HepG2 (cell line): ENCODE data around the gene PPBP. TPM values are rescaled to one million over a fixed set of nuclear protein-coding genes. Genes with fewer than 3 reads are reported as not detected.
A peak's percentile ranks its signal among the peaks of the same experiment; 100 is the strongest.

Experiments used
- ATAC-seq: fragments of 200-7000 bp; cut with Tn5 transposase; 3 replicates; pipeline ENCODE4 v1.9.1; 2020; ENCODE audit warnings: mild to moderate bottlenecking, moderate library complexity
- BruUV-seq: library from RNA; stranded (reverse); fragments of 400-500 nt; replicated peaks from 2 replicates; lab custom pipeline; 2021; lab: Mats Ljungman, UMichigan
- CTCF ChIA-PET: fragments of 300-600 bp; formaldehyde crosslinking; extraction: SDS; loops from one replicate; lab custom pipeline; 2021; ENCODE audit warnings: low total read pairs, inconsistent platforms, low intra/inter-chr PET ratio; lab: Yijun Ruan, JAX
- POLR2A ChIA-PET: fragments of 350-600 bp; sonication (Branson Sonifier 250); formaldehyde crosslinking; loops from one replicate; lab custom pipeline; 2020; ENCODE audit warnings: antibody characterized with exemption, inconsistent platforms; lab: Yijun Ruan, JAX
- DNase-seq: peaks from one replicate; pipeline ENCODE4 v3.0.0-alpha.2; 2015; ENCODE audit warnings: low spot score
- FAIRE-seq: peaks from 3 replicates; lab custom pipeline; 2011; peaks lifted over from hg19 to GRCh38; lab: Jason Lieb, UNC
- H2AFZ ChIP-seq: one replicate; pipeline ENCODE4 v1.6.1; 2011; ENCODE audit warnings: low read length, inconsistent platforms
- H3K27ac ChIP-seq: fragments of 300-600 bp; 3 replicates; pipeline ENCODE4 v1.8.0; 2011; ENCODE audit warnings: mixed run types, mild to moderate bottlenecking, mixed read lengths, low read length, inconsistent platforms; ENCODE audit not compliant: insufficient read depth; ENCODE audit errors: extremely low read length
- H3K27me3 ChIP-seq, 2 experiments: fragments of 200-600 bp in 1 of 2; 2 replicates in 1 of 2; 3 replicates in 1 of 2; pipeline versions ENCODE4 v1.6.0 to v1.8.0; 2011; ENCODE audit warnings: low read length in 2 of 2, mild to moderate bottlenecking in 2 of 2, moderate library complexity in 2 of 2, inconsistent platforms in 1 of 2; ENCODE audit not compliant: insufficient read depth in 2 of 2, control insufficient read depth in 1 of 2
- H3K36me3 ChIP-seq, 2 experiments: fragments of 200-600 bp in 1 of 2; replicated peaks in 1 of 2; 2 replicates in 1 of 2; 3 replicates in 1 of 2; pipeline versions ENCODE4 v1.5.1 to v1.8.0; 2011; ENCODE audit warnings: low read length in 2 of 2, inconsistent platforms in 1 of 2; ENCODE audit not compliant: insufficient read depth in 2 of 2, control insufficient read depth in 1 of 2
- H3K4me1 ChIP-seq: 2 replicates; pipeline ENCODE4 v1.5.1; 2012; ENCODE audit warnings: low read length, inconsistent platforms; ENCODE audit not compliant: insufficient read depth
- H3K4me2 ChIP-seq: 2 replicates; pipeline ENCODE4 v1.6.0; 2011; ENCODE audit warnings: low read depth, low read length, inconsistent platforms
- H3K4me3 ChIP-seq, 3 experiments: fragments of 200-600 bp in 1 of 3; sonication (generic), shearing (Covaris generic) in 1 of 3; replicated peaks in 1 of 3; 2 replicates each; pipeline ENCODE4 v1.5.1; 2011 to 2016; ENCODE audit warnings: low read length in 3 of 3, inconsistent platforms in 2 of 3, low read depth in 2 of 3, mild to moderate bottlenecking in 2 of 3, control low read depth in 1 of 3, mixed read lengths in 1 of 3; ENCODE audit not compliant: insufficient read depth in 1 of 3
- H3K79me2 ChIP-seq: one replicate; pipeline ENCODE4 v1.6.1; 2011; ENCODE audit warnings: low read length, inconsistent platforms; ENCODE audit not compliant: insufficient read depth
- H3K9ac ChIP-seq: 2 replicates; pipeline ENCODE4 v1.6.0; 2011; ENCODE audit warnings: mild to moderate bottlenecking, low read depth, low read length, inconsistent platforms; ENCODE audit not compliant: insufficient read depth
- H3K9me3 ChIP-seq: 2 replicates; pipeline ENCODE4 v1.5.1; 2012; ENCODE audit warnings: mild to moderate bottlenecking, low read length
- H4K20me1 ChIP-seq: 2 replicates; pipeline ENCODE4 v1.6.0; 2011; ENCODE audit warnings: inconsistent platforms, mild to moderate bottlenecking, low read length, moderate library complexity; ENCODE audit not compliant: insufficient read depth
- ELK4 ChIP-seq: sonication (generic); formaldehyde crosslinking; IDR thresholded peaks from 2 replicates; pipeline ENCODE4 v1.9.0; 2021; ENCODE audit warnings: missing genetic modification reagents, borderline replicate concordance
- ETV6 ChIP-seq: sonication (generic); formaldehyde crosslinking; conservative IDR thresholded peaks from 2 replicates; pipeline ENCODE4 v1.4.0; 2020; ENCODE audit warnings: missing genetic modification reagents
- FOSL1 ChIP-seq: sonication (generic); formaldehyde crosslinking; IDR thresholded peaks from 2 replicates; pipeline ENCODE4 v1.9.0; 2021; ENCODE audit warnings: missing genetic modification reagents, borderline replicate concordance
- MAF1 ChIP-seq: sonication (generic); formaldehyde crosslinking; IDR thresholded peaks from 2 replicates; pipeline ENCODE4 v1.5.0; 2020; ENCODE audit warnings: missing genetic modification reagents, borderline replicate concordance
- MAFF ChIP-seq: IDR thresholded peaks from 2 replicates; pipeline ENCODE4 v1.6.1; 2011; ENCODE audit warnings: low read depth, low read length, improper control_type of control experiment
- MAFK ChIP-seq, 2 experiments: IDR thresholded peaks in 1 of 2; conservative IDR thresholded peaks in 1 of 2; 2 replicates each; pipeline ENCODE4 v1.6.1; 2011; ENCODE audit warnings: improper control_type of control experiment in 2 of 2, low read length in 2 of 2
- MIER3 ChIP-seq: IDR thresholded peaks from 2 replicates; pipeline ENCODE4 v1.6.1; 2016; ENCODE audit warnings: missing compliant biosample characterization, borderline replicate concordance
- MYC ChIP-seq: sonication (generic); formaldehyde crosslinking; IDR thresholded peaks from 2 replicates; pipeline ENCODE4 v1.9.0; 2021; ENCODE audit warnings: missing genetic modification reagents, borderline replicate concordance
- PAF1 ChIP-seq: IDR thresholded peaks from 2 replicates; pipeline ENCODE4 v1.6.1; 2016; ENCODE audit warnings: missing genetic modification reagents, missing compliant biosample characterization
- YEATS2 ChIP-seq: sonication (generic); formaldehyde crosslinking; IDR thresholded peaks from 2 replicates; pipeline ENCODE4 v1.4.0; 2020; ENCODE audit warnings: missing genetic modification reagents, borderline replicate concordance
- ZZZ3 ChIP-seq: sonication (generic); formaldehyde crosslinking; IDR thresholded peaks from 2 replicates; pipeline ENCODE4 v1.4.0; 2020; ENCODE audit warnings: missing genetic modification reagents, mild to moderate bottlenecking, borderline replicate concordance
- WGBS: methylation state at CpG from one replicate; pipeline ENCODE4 v1.1.6; 2017; ENCODE audit warnings: low lambda C conversion rate; 5-methylcytosine and 5-hydroxymethylcytosine counted together
- in situ Hi-C: cut with HindIII; loops from 2 replicates; pipeline ENCODE4 v1.10.0; 2017; ENCODE audit warnings: low pct_unique_long_range_greater_than_20kb; ENCODE audit not compliant: extremely low pct_ligation_motif_present
- intact Hi-C: fragments of 100-400 bp; cut with micrococcal nuclease; formaldehyde crosslinking; loops from one replicate; pipeline ENCODE4 v1.10.0; 2022; ENCODE audit not compliant: unreplicated experiment
- polyA plus RNA-seq, 8 experiments: library from polyadenylated mRNA; depleted of rRNA in 3 of 8; stranded (reverse) in 7 of 8; unstranded in 1 of 8; fragments of >200 nt; fragmentation: Illumina TruSeq in 4 of 8; extraction: Trizol in 4 of 8; gene quantifications; 2 replicates each; pipeline versions ENCODE4 v1.2.1 to v1.2.3, GENCODE V29; 2011 to 2016; ENCODE audit warnings: low read depth in 4 of 8, missing spikeins in 1 of 8, mixed read lengths in 1 of 8; ENCODE audit not compliant: insufficient read depth in 1 of 8
- total RNA-seq, 5 experiments: library from RNA; depleted of rRNA; stranded (reverse); fragments of >200 nt; fragmentation: Illumina TruSeq; extraction: Trizol; gene quantifications; 2 replicates each; pipeline ENCODE4 v1.2.3, GENCODE V29; 2016; ENCODE audit warnings: low read depth in 1 of 5

Gene PPBP
- total and polyA plus RNA-seq, 2 of the 13 experiments (the other 11 are each of a cell fraction or from before 2014, with no cell fraction given), result not detected

GRCh38 chr4:73970011-73970410 is 18.0 kb downstream of the PPBP start:
- DNase-seq (no peak), ATAC-seq (no peak), FAIRE-seq (no peak)
- Histone ChIP-seq H3K27ac (no peak overlapping the region), H4K20me1 (no peaks in the 10 kb centered on the region), H3K9me3 (no peaks in the 10 kb centered on the region), H3K36me3 (no peaks in the 10 kb centered on the region), H3K4me3 (no peak overlapping the region), H3K27me3 (no peaks in the 10 kb centered on the region), H3K79me2 (no peaks in the 10 kb centered on the region), H3K9ac (no peak overlapping the region), H2AFZ (no peak overlapping the region), H3K4me2 (no peak overlapping the region), H3K4me1 (no peaks in the 10 kb centered on the region)
- ChIA-PET POLR2A (no interaction called here), CTCF (no interaction called here)
- TF ChIP-seq MAFF (peak; percentile 41; the same call in 1 of the 2 replicates), ELK4 (no peak), ETV6 (CRISPR knock-in tag) (no peak), MYC (CRISPR knock-in tag) (no peak), MAF1 (no peak), YEATS2 (CRISPR knock-in tag) (no peak), MIER3 (CRISPR knock-in tag) (no peak), PAF1 (CRISPR knock-in tag) (no peak), MAFK (conservative IDR thresholded peaks at IDR 0.05 in 1 of 2, IDR thresholded peaks at IDR 0.05 in 1 of 2; ENCODE audit: low read length in 2 of 2) (peak in 1 of 2 experiments; percentile 59; a peak in 2 of 4 replicates)
- in situ Hi-C loops, result no loop called here
- BruUV-seq, result no TSS peak
- intact Hi-C loops, result no loop called here
- WGBS, result 3% methylated on average over 1 of the region's 1 CpG

- POLR2A ChIA-PET, result no interaction called here
- in situ Hi-C loops, result no loop called here
- ATAC-seq (no peak), FAIRE-seq (no peak), DNase-seq (no peak)
- H3K27me3 ChIP-seq, result no peaks in the 10 kb centered on the region
- H3K36me3 ChIP-seq, result no peaks in the 10 kb centered on the region
- H3K9me3 ChIP-seq, result no peaks in the 10 kb centered on the region
- H3K27ac ChIP-seq, result no peak overlapping the region
- BruUV-seq, result no TSS peak
- no peaks in the 10 kb centered on the region for H3K79me2 ChIP-seq
- TF ChIP-seq FOSL1 (CRISPR knock-in tag) (no peak), ZZZ3 (no peak)
- H4K20me1 ChIP-seq, result no peaks in the 10 kb centered on the region
- CTCF ChIA-PET, result no interaction called here
- no peak overlapping the region for H3K9ac ChIP-seq
- H2AFZ ChIP-seq, result no peak overlapping the region
- no peaks in the 10 kb centered on the region for H3K4me1 ChIP-seq
- intact Hi-C loops, result no loop called here
- H3K4me2 ChIP-seq, result no peak overlapping the region
- H3K4me3 ChIP-seq, result no peak overlapping the region
Observed at GRCh38 chr4:73967866-73968265, 20.1 kb downstream of the PPBP start.
